Heart right ventricle (tissue), 16 donors: Measurements from ENCODE around the gene GRHL1. TPM values are rescaled to one million over a fixed set of nuclear protein-coding genes. Genes with fewer than 3 reads are reported as not detected.

Source experiments
- ATAC-seq, 8 donors: fragments of 200-7000 bp; cut with Tn5 transposase; one replicate each; pipeline ENCODE4 v1.9.1; 2020; ENCODE audit warnings: mild to moderate bottlenecking in 8 of 8, moderate library complexity in 8 of 8, moderate number of reproducible peaks in 1 of 8
- DNase-seq, 2 donors: peaks; one replicate each; pipeline ENCODE4 v3.0.0-alpha.2; 2020
- H3K27ac ChIP-seq, 10 donors: fragments of 200-600 bp; sonication (generic) in 2 of 10; one replicate each; pipeline versions ENCODE4 v1.5.0 to v1.8.0; 2020 to 2022; ENCODE audit warnings: mild to moderate bottlenecking in 3 of 10
- H3K27me3 ChIP-seq, 7 donors: fragments of 200-600 bp; one replicate each; pipeline ENCODE4 v1.8.0; 2021 to 2022; ENCODE audit warnings: mild to moderate bottlenecking in 2 of 7
- H3K36me3 ChIP-seq, 9 donors: fragments of 200-600 bp; sonication (generic) in 1 of 9; one replicate each; pipeline versions ENCODE4 v1.5.0 to v1.8.0; 2020 to 2022; ENCODE audit warnings: mild to moderate bottlenecking in 2 of 9
- H3K4me1 ChIP-seq, 9 donors: fragments of 200-600 bp; sonication (generic) in 1 of 9; one replicate each; pipeline versions ENCODE4 v1.5.0 to v1.8.0; 2020 to 2022; ENCODE audit warnings: mild to moderate bottlenecking in 4 of 9
- H3K4me3 ChIP-seq, 10 donors: fragments of 200-600 bp; sonication (generic) in 2 of 10; one replicate each; pipeline versions ENCODE4 v1.5.0 to v1.8.0; 2020 to 2022; ENCODE audit warnings: mild to moderate bottlenecking in 7 of 10, moderate library complexity in 2 of 10
- H3K9me3 ChIP-seq, 11 donors: fragments of 200-600 bp in 10 of 11; sonication (generic) in 2 of 11; one replicate each; pipeline versions ENCODE4 v1.5.0 to v1.8.0; 2013 to 2022; ENCODE audit warnings: mild to moderate bottlenecking in 2 of 11, control low read depth in 1 of 11, moderate library complexity in 1 of 11
- WGBS, 2 donors: extraction: QIAGEN DNeasy Blood & Tissue Kit; methylation state at CpG; one replicate each; pipeline ENCODE4 v1.1.7; 2013; ENCODE audit warnings: inconsistent platforms in 1 of 2; 5-methylcytosine and 5-hydroxymethylcytosine counted together
- intact Hi-C, 10 donors: fragments of 100-400 bp; cut with DNase I; formaldehyde crosslinking; loops; one replicate each; pipeline versions ENCODE4 v1.11.1 to v1.14.2; 2022
- polyA plus RNA-seq, 2 donors: library from polyadenylated mRNA; stranded (reverse); fragments of 200-250 nt; gene quantifications; one replicate each; pipeline ENCODE4 v1.2.3, GENCODE V29; 2013
- total RNA-seq, 10 donors: library from RNA; stranded (reverse); fragmentation: NEBNext Ultra II Directional in 3 of 10; extraction: Animal tissue kit (Norgen Biotek cat#: 25700) in 3 of 10; gene quantifications; one replicate each; pipeline versions ENCODE4 v1.2.1 to v1.2.4, GENCODE V29; 2021 to 2023
- TF ChIP-seq, protein P1 (sequence below), 9 donors: fragments of 200-600 bp; sonication (generic) in 2 of 9; IDR thresholded peaks; one replicate each; pipeline versions ENCODE4 v1.5.0 to v1.8.0; 2021 to 2022; ENCODE audit warnings: antibody characterized with exemption in 9 of 9, mild to moderate bottlenecking in 5 of 9, moderate library complexity in 1 of 9
- donor health status: Arrhythmogenic right ventricular cardiomyopathy.
- donor health status: ischemic (EF 13 %, LVEDD 7.1; RV severe dilation, severe dysfunction).
- donor health status: healthy with polysubstance abuse.
- donor health status: DM: no; HTN: yes; CAD: no.
- donor health status: DM: no; HTN: no; CAD: no.
- donor health status: ischemic (EF 25% LVEDD 6.9; RV normal size, moderate dysfunction).
- donor health status: ischemic (EF 25% LVEDD 5.7; RV mildly dilated, moderate dysfunction).
- donor health status: healthy.
- donor health status: DM: yes; HTN: yes; CAD: no.
- donor health status: Ischemic cardiomyopathy.
- donor health status: ischemic (EF 35%, LVEDD 5.7; RV mildly dilated, moderate dysfunction).
- donor health status: nonischemic (EF 11% LVEDD 7.7; RV severe dilation, severe dysfunction).
- donor health status: DM: yes; HTN: yes; CAD: no.
- donor health status: PGD.
- donor health status: ischemic (EF 29% LVEDD 5.4; RV normal size, mild dysfunction).
- donor health status: nonischemic (EF 23%, LVEDD 6.1; RV moderate dilation, normal function).

The GRHL1 gene
- total and polyA plus RNA-seq, 12 donors: 0.29 to 3.0 (median 0.90) TPM

GRCh38 chr2:9959262-9959661, 7.8 kb downstream of the GRHL1 start:
- Histone ChIP-seq H3K9me3 (no peaks in the 10 kb centered on the region), H3K27me3 (peaks cover 0 to 8% (median 0%) of the 10 kb centered on the region in 7 donors), H3K27ac (no peak overlapping the region), H3K4me1 (peaks cover 0 to 5% (median 0%) of the 10 kb centered on the region in 9 donors), H3K4me3 (no peak overlapping the region), H3K36me3 (peaks cover 0 to 5% (median 0%) of the 10 kb centered on the region in 9 donors)
- TF ChIP-seq, protein P1, sequence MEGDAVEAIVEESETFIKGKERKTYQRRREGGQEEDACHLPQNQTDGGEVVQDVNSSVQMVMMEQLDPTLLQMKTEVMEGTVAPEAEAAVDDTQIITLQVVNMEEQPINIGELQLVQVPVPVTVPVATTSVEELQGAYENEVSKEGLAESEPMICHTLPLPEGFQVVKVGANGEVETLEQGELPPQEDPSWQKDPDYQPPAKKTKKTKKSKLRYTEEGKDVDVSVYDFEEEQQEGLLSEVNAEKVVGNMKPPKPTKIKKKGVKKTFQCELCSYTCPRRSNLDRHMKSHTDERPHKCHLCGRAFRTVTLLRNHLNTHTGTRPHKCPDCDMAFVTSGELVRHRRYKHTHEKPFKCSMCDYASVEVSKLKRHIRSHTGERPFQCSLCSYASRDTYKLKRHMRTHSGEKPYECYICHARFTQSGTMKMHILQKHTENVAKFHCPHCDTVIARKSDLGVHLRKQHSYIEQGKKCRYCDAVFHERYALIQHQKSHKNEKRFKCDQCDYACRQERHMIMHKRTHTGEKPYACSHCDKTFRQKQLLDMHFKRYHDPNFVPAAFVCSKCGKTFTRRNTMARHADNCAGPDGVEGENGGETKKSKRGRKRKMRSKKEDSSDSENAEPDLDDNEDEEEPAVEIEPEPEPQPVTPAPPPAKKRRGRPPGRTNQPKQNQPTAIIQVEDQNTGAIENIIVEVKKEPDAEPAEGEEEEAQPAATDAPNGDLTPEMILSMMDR (IDR thresholded peaks at IDR 0.05): no peak
- WGBS, 2 donors: 96% methylated on average over 3 of the region's 3 CpGs
- intact Hi-C loops: loop anchor here in 3 of 10 donors (10.0 kb wide), 3 partner anchors 114 to 144 kb away; partner anchors contain the start of gene TAF1B (in 1 of the 3)
- no peak for ATAC-seq
- no peak for DNase-seq

DNA sequence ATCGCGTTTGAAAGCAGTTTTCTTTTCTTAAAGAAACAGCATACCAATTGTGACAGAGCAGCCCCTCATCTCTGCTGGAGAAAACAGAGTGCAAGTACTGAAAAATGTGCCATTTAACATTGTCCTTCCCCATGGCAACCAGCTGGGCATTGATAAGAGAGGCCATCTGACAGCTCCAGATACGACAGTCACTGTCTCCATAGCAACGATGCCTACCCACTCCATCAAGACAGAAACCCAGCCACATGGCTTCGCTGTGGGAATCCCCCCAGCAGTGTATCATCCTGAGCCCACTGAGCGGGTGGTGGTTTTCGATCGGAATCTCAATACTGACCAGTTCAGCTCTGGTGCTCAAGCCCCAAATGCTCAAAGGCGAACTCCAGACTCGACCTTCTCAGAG, 9.5 kb downstream of the GRHL1 start:
- Histone ChIP-seq H3K36me3 (peaks cover 0 to 15% (median 0%) of the 10 kb centered on the region in 9 donors), H3K4me1 (no peaks in the 10 kb centered on the region), H3K9me3 (no peaks in the 10 kb centered on the region), H3K4me3 (no peak overlapping the region), H3K27ac (no peak overlapping the region), H3K27me3 (no peaks in the 10 kb centered on the region)
- DNase-seq: no peak
- intact Hi-C loops: no loop called here
- WGBS, 2 donors: 77% methylated on average over 10 of the region's 10 CpGs
- TF ChIP-seq, protein P1 (IDR thresholded peaks at IDR 0.05): no peak
- ATAC-seq: no peak

GRCh38 chr2:9964334-9964980, 13.0 kb downstream of the GRHL1 start:
- intact Hi-C loops: no loop called here
- Histone ChIP-seq H3K4me1 (no peaks in the 10 kb centered on the region), H3K27me3 (no peaks in the 10 kb centered on the region), H3K4me3 (no peak overlapping the region), H3K9me3 (no peaks in the 10 kb centered on the region), H3K36me3 (peaks cover 0 to 15% (median 0%) of the 10 kb centered on the region in 9 donors), H3K27ac (no peak overlapping the region)
- ATAC-seq: no peak
- TF ChIP-seq, protein P1 (IDR thresholded peaks at IDR 0.05): no peak
- no peak for DNase-seq
- WGBS, 2 donors: 89 to 92% methylated on average over 7 of the region's 7 CpGs

DNA sequence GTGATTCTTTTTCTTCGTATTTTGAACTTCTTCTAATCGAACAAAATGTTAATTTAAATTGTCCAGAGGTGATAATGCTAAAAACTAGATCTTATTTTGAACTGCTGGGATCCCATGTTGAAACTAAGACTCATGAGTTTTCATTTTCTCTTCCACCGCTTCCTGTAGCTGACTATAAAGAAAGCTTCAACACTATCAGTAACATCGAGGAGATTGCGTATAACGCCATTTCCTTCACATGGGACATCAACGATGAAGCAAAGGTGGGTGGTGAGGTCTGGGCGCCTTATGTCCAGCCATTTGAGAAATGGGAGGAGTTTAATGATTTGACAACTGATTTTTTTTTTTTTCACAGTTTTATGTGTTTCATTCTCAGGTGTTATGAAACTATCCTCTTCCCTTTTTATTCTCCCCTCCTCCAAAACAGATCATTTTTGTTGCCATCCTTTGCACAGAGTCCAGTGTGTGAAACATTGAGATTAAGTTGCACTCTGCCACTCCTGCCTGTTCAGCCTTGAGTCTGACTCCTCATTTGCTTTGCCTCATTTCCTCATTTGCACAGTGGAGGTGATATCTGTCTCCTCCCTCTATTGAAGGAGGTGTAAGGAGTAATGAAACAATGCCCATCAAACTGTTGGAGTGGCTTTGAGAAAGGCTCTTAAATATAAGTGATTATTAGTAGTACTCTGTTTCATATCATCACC, 13.8 kb downstream of the GRHL1 start:
- Histone ChIP-seq H3K27ac (no peak overlapping the region), H3K27me3 (no peaks in the 10 kb centered on the region), H3K9me3 (no peaks in the 10 kb centered on the region), H3K36me3 (peaks cover 0 to 15% (median 0%) of the 10 kb centered on the region in 9 donors), H3K4me3 (no peak overlapping the region), H3K4me1 (peaks cover 0 to 4% (median 0%) of the 10 kb centered on the region in 9 donors)
- ATAC-seq: no peak
- TF ChIP-seq, protein P1 (IDR thresholded peaks at IDR 0.05): no peak
- DNase-seq: no peak
- WGBS, 2 donors: 86 to 89% methylated on average over 8 of the region's 8 CpGs
- intact Hi-C loops: no loop called here
